ENCODE data around the gene CCDC88B. TPM values are rescaled to one million over a fixed set of nuclear protein-coding genes. Genes with fewer than 3 reads are reported as not detected.
A peak's percentile ranks its signal among the peaks of the same experiment; 100 is the strongest.

CCDC88B gene
- total and polyA plus RNA-seq, 9 of the 15 experiments (the other 6 are each of a cell fraction or from before 2014, with no cell fraction given), result 0.13 to 18.1 (median 7.9) TPM

DNA sequence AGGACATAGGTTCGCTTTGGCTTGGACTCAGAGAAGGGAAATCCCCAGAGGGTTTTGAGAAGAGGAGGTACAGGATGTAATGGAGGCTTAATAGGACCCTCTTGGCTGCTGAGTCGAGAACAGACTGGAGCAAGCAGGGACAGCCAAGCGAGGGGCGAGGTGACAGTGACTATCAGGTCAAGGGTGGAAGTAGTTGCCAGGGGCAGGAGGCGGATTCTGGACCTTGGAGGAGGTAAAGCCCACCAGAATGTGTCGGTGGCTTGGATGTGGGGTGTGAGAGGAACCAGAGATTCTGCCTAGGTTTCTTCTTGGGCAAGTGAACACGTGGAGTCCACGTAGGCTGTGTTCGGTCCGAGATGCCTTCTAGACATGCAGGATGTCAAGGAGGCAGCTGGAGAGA is 27.1 kb upstream of the CCDC88B start:
- Histone ChIP-seq H3K4me2 (ENCODE audit: insufficient read depth, low read length) (no peak overlapping the region), H4K20me1 (replicated peaks; ENCODE audit: control insufficient read depth, insufficient read depth, low read length) (no peaks in the 10 kb centered on the region; the same call in 1 of the 2 replicates), H3K9me1 (ENCODE audit: control insufficient read depth, insufficient read depth, low read length) (no peaks in the 10 kb centered on the region), H3K9ac (ENCODE audit: insufficient read depth in 1 of 2, low read depth in 2 of 2, low read length in 2 of 2) (peak overlapping the region in 1 of 2 experiments; percentile 32; a peak in 2 of 4 replicates), H3K27ac (ENCODE audit: extremely low read depth, low read depth, low read length) (no peak overlapping the region; the same call in 2 of the 3 replicates), H3K36me3 (ENCODE audit: control insufficient read depth, insufficient read depth, low read length) (peaks cover 65% of the 10 kb centered on the region), H3K9me3 (replicated peaks; ENCODE audit: control insufficient read depth, insufficient read depth, low read depth, low read length) (no peaks in the 10 kb centered on the region), H3K4me3 (no peak overlapping the region), H2AFZ (ENCODE audit: low read depth, low read length) (no peak overlapping the region), H3K79me2 (ENCODE audit: control insufficient read depth, insufficient read depth, low read length) (peaks cover 46% of the 10 kb centered on the region), H3K27me3 (ENCODE audit: control insufficient read depth in 2 of 2, insufficient read depth in 2 of 2, low read length in 2 of 2) (no peaks in the 10 kb centered on the region), H3K4me1 (replicated peaks in 1 of 2; ENCODE audit: control insufficient read depth in 2 of 2, insufficient read depth in 2 of 2, low read length in 2 of 2) (peaks cover 0 to 49% of the 10 kb centered on the region in 2 experiments; a peak in 3 of 5 replicates)
- no peak for FAIRE-seq
- no TSS peak for BruUV-seq (replicated peaks)
- no peak for DNase-seq (ENCODE audit: extremely low read depth in 1 of 4, low spot score in 3 of 4)
- in situ Hi-C loops (cut with MboI), result no loop called here
- ChIA-PET POLR2A (interaction anchor here (0.5 kb wide), 1 partner anchor 118 kb away, joined by 5 read pairs; no protein-coding TSS in a partner anchor), CTCF (ENCODE audit: low intra/inter-chr PET ratio) (no interaction called here)
- ATAC-seq, result no peak
- intact Hi-C loops (cut with micrococcal nuclease), result no loop called here
- TF ChIP-seq CC2D1A (IDR thresholded peaks at IDR 0.05) (no peak), GATA2 (CRISPR knock-in tag; IDR thresholded peaks at IDR 0.05) (no peak)
- TF ChIP-seq, protein P1, sequence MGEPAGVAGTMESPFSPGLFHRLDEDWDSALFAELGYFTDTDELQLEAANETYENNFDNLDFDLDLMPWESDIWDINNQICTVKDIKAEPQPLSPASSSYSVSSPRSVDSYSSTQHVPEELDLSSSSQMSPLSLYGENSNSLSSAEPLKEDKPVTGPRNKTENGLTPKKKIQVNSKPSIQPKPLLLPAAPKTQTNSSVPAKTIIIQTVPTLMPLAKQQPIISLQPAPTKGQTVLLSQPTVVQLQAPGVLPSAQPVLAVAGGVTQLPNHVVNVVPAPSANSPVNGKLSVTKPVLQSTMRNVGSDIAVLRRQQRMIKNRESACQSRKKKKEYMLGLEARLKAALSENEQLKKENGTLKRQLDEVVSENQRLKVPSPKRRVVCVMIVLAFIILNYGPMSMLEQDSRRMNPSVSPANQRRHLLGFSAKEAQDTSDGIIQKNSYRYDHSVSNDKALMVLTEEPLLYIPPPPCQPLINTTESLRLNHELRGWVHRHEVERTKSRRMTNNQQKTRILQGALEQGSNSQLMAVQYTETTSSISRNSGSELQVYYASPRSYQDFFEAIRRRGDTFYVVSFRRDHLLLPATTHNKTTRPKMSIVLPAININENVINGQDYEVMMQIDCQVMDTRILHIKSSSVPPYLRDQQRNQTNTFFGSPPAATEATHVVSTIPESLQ (CRISPR knock-in tag; IDR thresholded peaks at IDR 0.05), result no peak
- TF ChIP-seq, protein P2, sequence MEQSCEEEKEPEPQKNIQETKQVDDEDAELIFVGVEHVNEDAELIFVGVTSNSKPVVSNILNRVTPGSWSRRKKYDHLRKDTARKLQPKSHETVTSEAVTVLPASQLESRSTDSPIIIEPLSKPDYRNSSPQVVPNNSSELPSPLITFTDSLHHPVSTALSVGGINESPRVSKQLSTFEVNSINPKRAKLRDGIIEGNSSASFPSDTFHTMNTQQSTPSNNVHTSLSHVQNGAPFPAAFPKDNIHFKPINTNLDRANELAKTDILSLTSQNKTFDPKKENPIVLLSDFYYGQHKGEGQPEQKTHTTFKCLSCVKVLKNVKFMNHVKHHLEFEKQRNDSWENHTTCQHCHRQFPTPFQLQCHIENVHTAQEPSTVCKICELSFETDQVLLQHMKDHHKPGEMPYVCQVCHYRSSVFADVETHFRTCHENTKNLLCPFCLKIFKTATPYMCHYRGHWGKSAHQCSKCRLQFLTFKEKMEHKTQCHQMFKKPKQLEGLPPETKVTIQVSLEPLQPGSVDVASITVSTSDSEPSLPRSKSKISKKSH (CRISPR knock-in tag; IDR thresholded peaks at IDR 0.05), result no peak
- 88% methylated on average over 10 of the region's 10 CpGs for WGBS (ENCODE audit: insufficient coverage, low coverage, missing lambda C conversion rate)
